GM18508 (cell line): ENCODE measurements around the gene GRXCR2.
"Not testable (repeated sequence)": the region's sequence is repeated elsewhere in the genome, so short reads cannot be mapped to it uniquely, and the experiment has no call there.

Experiments
- ATAC-seq: cut with Tn5 transposase; IDR thresholded peaks from one replicate; pipeline ENCODE4 v1.9.1; 2021; ENCODE audit warnings: moderate number of reproducible peaks; ENCODE audit not compliant: insufficient read depth, unreplicated experiment

The GRXCR2 gene

GRCh38 chr5:145840458-145841132 lies 32.2 kb downstream of the GRXCR2 start:
- ATAC-seq, result no peak

- no peak for ATAC-seq
Observed at GRCh38 chr5:145838276-145838675, 34.5 kb downstream of the GRXCR2 start.

GRCh38 chr5:145836241-145836640 lies 36.6 kb downstream of the GRXCR2 start:
- ATAC-seq, result not testable (repeated sequence)

GRCh38 chr5:145835848-145836239 lies 37.0 kb downstream of the GRXCR2 start:
- no peak for ATAC-seq

- ATAC-seq, result peak; percentile 58
Observed at GRCh38 chr5:145834917-145835847, 37.6 kb downstream of the GRXCR2 start, which contains the start of gene PRELID2. PRELID2 (minus strand) TSS chr5:145835342; CDS start chr5:145835251, 91 bp downstream.

GRCh38 chr5:145834554-145834916 lies 38.3 kb downstream of the GRXCR2 start:
- ATAC-seq, result no peak

- ATAC-seq, result no peak
Observed at GRCh38 chr5:145833631-145834200, 39.1 kb downstream of the GRXCR2 start.

GRCh38 chr5:145830594-145830993 lies 42.2 kb downstream of the GRXCR2 start:
- ATAC-seq, result no peak

GRCh38 chr5:145829708-145830361 lies 43.0 kb downstream of the GRXCR2 start:
- ATAC-seq, result no peak

- no peak for ATAC-seq
Observed at GRCh38 chr5:145826895-145827674, 45.7 kb downstream of the GRXCR2 start.

GRCh38 chr5:145825751-145826180 lies 47.0 kb downstream of the GRXCR2 start:
- no peak for ATAC-seq

- no peak for ATAC-seq
Observed at GRCh38 chr5:145824040-145824439, 48.8 kb downstream of the GRXCR2 start.

GRCh38 chr5:145818604-145819003 lies 54.2 kb downstream of the GRXCR2 start:
- ATAC-seq, result no peak

- ATAC-seq, result no peak
Observed at GRCh38 chr5:145812877-145813276, 59.9 kb downstream of the GRXCR2 start.

GRCh38 chr5:145811834-145812625 lies 60.8 kb downstream of the GRXCR2 start:
- ATAC-seq, result no peak
